NCI-H1048 (cell line): ENCODE measurements around the gene CSNK1D.
A peak's percentile ranks its signal among the peaks of the same experiment; 100 is the strongest.
"Not testable (repeated sequence)": the region's sequence is repeated elsewhere in the genome, so short reads cannot be mapped to it uniquely, and the experiment has no call there.

Experiments
- DNase-seq: peaks from one replicate; lab custom pipeline; 2025; lab: John Stamatoyannopoulos, UW

CSNK1D gene

DNA sequence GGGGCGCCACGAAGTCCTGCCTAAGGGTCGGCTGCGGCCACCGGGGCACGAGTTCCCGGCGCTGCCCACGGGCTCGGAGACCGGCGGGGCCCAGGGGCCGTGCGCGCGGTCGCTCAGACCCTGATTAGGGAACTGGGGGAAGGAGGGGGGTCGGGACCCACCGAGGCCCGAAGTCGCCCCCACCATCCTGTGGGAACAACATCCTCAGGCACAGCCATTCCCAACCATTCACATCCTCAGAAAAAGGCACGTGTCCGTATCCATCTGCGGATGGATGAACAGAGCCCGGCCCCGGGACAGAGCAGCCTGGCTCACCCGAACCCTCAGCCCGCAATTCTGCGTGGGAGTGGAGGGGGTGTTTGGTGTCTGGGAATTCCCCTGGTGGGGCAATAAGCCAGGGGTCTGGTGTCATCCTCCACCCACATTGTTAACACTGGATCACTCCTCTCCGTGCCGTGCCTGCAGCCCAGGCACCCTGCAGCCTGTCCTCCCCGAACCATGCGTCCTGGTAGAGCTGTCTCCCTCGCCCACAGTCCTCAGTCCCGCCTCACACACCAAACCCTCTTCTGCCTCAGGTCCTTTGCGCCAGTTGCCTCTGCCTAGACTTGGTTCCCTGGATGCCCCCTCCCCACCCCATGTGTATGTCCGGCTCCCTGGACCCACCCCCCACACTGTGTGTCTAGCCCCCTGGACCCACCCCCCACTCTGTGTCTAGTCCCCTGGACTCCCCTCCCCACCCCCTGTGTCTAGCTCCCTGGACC lies 60.1 kb downstream of the CSNK1D start:
- no peak for DNase-seq

DNA sequence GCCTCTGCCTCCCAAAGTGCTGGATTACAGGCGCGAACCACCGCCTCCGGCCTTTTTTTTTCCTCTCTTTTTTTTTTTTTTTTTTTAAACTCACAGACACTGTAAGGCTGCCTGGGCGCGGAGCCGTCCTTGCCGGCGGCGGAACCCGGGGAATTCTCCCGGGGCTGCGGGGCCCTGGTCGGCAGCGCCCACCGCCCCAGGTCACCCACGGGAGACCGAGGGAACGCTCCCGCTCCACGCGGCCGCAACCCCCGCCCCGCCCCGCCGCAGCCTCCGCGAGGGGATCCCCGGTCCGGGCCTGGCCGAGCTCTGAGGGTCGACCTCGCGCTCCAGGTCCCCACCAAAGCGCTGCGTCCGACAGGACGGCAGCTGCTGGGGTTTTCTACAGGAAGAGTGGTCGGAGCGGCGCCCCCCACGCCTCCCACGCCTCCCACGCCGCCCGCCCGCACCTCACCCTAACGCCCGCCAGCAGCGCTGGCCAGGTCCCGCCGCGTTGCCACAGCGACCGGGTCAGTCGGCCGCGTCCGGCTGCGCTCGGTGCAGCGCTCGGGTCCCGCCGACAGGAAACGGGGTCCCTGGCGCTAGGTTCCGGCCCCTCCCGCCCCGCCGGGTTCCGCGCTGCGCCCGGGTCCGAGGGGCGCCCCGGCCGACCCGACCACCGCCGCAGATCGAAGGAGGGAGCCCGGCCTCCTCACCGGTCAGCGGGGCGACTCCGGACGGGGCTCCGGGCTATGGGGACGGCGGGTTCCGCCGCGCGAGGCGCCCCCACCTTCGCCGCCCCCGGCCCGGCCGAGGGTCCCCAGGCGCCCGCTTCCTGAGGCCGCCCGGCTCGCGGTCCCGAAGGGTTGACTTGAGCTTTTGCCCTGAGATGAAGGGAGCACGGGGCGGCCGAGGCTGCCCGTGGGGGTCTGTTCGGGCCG lies 60.9 kb downstream of the CSNK1D start, which contains the start of gene CCDC57:
Gene CCDC57 (minus strand): TSS at position 512 of the 920 bp plus-strand sequence. CDS start 10,898 bp downstream, outside the sequence.
- DNase-seq = peak; percentile 23

DNA sequence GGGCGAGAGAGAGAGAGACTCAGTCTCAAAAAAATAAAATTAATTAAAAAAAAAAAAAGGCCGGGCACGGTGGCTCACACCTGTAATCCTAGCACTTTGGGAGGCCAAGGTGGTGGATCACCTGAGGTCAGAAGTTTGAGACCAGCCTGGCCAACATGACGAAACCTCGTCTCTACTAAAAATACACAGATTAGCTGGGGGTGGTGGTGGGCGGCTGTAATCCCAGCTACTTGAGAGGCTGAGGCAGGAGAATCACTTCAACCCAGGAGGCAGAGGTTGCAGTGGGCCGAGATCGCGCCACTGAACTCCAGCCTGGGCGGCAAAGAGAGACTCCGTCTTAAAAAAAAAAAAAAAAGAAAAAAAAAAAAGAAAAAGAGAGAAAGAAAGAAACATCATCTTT lies 62.8 kb downstream of the CSNK1D start:
- DNase-seq = not testable (repeated sequence)

DNA sequence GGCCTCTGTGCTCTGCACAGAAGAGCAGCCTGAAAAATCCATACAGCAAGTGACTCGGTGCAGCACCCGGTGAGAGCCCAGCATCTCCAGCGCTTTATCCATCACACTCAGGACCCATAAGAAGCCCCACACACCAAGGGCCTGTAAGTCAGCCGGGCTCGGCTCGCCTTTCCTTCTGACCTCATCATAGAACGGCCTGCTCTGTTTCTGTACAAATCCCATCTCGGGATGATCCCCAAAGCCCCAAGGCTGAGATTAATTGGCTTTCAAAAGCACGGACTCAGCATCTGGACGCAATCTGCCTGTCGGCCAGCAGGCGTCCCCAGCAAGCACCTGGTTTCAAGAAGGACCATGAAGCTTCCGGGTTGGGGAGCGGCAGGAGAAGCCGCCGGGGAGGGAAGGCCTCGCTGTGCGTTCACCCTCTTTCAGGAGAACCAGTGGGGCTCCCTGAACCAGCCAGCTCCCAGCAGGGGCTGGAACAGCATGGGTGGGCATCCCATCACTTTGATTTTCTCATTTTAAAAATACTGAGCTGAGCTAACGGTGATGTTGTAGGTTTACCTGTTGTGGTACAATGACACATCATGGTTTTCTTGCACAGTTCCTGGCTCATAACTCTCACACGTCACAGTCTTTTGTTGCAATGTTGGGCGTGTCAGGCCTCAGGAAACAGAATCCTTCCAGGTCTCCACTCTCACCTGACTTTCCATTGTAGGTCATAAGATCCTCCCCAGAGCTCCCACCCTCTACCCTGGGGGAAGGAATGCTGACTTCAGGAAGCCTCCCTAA lies 67.6 kb downstream of the CSNK1D start:
- DNase-seq = peak; percentile 62

DNA sequence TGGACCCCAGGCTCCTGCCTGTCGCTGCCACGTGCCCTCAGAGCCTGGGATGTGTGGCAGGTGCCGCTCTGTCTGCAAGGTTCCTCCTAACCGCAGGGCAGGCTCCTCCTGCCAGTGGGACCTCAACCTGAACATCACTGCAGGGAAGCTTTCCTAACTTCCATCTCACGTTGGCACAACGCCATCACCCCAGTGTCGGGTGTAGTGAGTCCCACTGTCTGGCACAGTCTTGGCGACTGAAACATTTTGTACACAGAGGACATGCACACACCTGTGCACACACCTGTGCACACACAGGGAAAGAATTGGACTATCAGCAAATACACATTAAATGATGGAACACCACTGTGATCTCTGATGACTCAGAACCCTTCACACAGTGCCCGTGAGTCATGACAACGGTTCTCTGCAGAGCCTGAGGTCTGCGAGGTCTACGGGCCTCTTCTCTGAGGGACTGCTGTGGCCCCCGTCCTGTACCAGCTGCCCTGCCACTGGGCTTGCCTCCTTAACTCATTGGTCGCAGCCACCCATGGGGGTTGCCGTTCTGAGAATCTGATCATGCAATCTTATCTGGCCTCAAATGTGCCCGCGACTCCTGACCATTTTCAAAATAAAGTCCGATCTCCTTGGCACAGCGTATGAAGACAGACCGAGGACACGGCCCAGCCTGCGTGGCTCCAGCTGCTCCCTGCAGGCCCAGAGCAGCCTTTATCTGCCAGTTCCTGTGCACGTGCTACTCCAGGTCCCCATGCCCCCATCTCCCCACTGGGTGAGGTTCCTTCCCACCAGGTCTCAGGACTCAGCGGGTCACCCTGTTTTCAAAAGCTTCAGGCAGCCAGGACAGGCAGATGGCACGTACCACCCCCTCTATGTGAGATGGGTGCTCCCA lies 68.4 kb downstream of the CSNK1D start:
- no peak for DNase-seq

DNA sequence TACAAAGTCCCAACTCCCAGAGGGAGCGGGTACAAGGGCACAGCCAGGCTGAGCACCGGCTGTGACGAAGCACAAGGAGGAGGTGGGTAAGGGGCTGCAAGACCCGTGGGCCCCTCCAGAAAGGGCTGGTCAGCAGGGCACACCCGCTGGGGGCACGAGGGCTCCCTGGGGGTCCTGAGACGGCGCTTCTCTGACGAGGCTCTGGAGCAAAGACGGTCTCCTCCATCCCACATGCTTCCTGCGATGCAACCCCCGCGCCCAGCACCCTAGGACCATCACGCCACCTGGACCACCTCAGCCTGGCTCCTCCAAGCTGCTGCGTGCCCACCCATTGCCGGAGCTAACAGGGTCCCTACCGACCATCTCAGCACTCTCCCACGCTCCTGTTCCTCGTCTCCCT lies 69.6 kb downstream of the CSNK1D start:
- DNase-seq = no peak

DNA sequence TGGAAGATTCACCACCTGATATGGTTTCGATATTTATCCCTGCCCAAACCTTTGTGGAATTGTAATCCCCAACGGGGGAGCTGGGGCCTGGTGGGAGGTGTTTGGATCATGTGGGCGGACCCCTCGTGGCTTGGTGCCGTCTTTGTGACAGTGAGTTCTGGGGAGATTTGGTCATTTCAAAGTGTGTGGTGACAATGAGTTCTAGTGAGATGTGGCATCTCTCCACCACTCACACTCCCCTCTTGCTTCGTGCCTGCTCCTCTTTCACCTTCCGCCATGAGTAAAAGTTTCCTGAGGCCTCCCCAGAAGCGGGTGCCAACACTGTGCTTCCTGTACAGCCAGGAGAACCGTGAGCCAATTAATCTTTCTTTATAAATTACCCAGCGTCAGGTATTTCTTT lies 70.5 kb downstream of the CSNK1D start:
- DNase-seq = no peak

DNA sequence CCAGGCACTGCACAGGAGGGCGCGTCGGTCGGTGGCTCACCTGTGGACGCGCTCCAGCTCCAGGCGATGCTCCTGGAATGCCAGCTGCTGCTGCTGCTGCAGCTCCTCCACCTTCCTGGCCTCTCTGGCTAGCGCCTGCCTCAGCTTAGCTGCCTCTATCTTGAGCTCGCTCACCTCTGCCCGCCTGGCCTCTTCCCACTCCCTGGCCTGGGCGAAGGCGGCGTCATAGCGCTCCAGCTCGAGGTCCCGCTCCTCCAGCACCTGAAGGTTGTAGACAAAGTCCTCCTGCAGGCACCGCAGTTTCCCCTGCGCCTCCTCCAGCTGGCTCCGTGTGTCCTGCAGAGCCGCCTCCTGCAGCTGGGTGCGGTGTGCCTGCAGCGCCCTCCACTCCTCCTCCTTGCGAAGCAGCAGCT lies 72.0 kb downstream of the CSNK1D start:
- no peak for DNase-seq

DNA sequence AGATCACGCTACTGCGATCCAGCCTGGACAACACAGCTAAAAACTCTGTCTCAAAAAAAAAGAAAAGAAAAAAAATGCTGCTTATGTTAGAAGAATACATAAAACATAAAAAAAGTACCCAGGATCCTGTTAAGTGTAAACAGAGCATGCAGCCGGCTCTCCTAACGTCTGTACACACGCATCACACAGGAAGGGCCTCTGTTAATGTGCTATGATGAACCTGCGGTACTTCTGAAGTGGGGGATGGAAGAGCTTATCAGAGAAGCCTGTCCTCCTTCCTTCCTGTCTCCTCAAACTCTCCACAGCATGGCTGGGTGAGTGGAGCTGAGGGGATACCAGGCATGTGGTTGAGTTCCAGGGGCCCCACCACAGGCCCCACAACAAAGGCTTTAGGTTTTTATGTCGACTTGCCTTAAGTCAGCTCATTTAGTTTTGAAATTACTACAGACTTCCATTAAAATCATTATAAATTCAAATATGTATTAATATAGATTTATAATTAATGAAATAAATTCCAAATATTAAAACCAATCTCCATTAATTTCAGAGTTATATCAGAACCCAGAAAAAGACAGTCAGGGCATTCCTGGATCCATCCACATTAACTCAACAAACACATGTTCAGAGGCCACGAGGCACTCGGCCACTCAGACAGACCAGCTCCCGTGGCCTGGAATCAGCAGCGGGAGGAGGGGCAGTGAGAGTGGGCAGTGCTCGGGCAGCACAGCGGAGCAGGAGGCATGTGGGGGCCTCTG lies 72.6 kb downstream of the CSNK1D start:
- DNase-seq = no peak

DNA sequence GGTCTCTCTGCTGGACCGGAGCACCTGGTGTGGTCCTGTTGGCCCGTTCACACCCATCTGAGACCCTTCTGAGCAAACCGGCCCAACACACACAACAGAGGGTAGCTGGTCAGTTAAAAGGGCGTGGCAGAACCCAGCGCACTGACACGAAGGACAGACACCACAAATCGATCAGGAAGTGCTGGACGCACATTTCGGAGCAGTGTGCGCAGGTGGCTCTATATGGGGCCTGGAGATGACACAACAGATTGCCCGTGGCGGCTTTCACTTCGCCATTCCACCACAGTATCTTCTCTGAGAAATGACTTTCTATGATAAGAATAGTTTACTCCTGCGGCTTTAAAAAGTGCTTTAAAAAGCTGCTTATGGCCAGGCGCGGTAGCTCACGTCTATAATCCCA lies 73.4 kb downstream of the CSNK1D start:
- DNase-seq = no peak

DNA sequence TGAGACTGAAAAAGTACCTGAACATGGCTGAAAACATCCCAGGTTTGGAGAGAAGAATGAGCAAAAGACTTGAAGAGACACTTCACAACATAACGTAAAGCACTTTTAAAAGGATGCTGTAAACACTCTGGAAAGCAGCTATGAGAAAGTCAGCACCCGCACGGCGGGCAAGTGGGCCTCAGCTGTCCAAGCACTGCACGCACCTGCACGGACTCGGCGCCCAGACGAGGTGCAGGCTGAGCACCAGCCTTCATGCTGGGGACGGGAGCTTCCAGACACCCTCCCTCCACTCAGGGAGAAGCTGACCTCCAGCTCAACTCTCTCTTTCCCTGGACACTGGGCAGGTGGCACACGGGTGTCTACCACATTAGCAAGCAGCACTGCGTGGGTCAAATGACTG lies 74.0 kb downstream of the CSNK1D start:
- no peak for DNase-seq

DNA sequence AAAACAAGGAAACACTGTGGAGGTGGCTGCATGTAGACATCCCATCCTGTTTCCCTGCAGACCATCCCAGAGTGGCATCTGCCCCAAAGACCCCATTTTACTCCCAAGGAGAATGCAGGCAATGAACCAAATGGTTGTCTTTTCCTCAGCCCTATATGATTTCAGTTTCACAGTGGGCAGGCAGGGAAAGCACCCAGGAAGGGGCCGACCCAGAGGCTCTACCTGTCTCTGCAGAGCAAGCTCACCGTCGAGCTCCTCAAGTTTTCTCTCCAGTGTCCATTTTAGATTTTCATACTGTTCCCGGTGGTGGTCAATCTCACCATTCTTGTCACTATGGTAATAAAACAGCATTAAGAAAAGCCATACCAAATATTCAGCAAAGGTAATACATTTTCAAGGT lies 75.4 kb downstream of the CSNK1D start:
- DNase-seq = no peak

DNA sequence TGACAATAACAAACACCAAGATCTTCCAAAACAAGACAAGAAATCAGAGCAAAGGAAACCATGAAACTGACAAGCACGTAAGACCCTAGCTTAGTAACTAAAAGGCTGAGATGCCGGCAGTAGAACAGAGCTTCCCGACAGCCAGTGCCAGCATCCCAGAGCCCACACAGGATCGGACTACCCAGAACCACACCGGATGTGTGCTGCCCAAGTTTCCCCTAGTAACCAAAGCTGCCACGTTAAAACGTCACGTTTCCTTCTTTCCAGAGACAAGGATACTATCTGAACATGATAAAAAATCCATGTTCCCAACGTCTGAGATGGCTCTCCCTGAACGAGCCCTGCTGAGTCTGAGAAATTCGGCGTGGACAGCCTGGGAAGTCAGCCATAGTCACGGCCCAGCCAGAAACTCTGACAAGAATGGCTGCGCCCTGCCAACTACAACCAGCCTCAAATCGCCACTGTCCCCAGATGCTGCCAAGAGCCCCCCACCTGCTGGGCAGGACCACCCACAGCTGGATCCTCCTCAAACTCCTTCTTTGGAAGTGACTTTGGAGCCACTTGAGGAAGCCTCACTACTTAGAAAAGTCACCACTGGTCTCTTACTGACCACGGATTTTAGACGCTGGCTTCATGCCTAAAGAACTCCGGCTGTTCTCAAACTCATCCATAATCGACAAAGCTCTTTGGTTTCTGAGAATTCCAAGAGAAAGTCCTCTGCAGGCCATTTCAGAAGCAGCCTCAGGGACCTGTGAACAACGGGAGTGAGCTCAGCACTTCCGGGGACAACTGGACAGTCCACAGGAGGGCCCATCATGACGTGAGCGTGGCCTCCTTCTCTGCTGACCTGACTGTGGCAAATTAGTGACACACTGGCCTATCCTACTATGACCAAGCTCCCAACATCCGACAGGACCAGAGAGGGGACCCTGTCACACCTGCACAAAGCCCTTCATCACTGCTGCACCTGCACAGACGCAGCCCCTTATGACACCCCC lies 77.5 kb downstream of the CSNK1D start:
- DNase-seq = no peak

DNA sequence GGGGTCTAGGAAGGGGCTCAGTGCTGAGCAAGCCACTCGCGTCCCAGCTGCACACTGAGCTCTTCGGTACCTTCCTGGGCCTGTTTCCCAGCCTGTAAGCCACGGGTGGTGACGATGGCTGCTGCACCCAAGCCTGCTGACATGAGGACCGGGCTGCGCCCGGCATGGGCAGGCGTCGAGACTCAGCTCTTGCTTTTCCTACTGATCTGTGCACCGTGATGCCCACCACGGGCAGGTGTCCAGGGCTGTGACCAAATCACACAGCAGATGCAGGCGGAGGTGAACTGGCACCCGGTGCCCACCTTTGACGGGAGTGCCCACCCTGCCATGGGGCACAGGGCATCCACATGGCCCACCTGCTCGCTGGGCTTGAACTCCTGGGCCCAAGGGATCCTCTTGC lies 78.7 kb downstream of the CSNK1D start:
- no peak for DNase-seq

DNA sequence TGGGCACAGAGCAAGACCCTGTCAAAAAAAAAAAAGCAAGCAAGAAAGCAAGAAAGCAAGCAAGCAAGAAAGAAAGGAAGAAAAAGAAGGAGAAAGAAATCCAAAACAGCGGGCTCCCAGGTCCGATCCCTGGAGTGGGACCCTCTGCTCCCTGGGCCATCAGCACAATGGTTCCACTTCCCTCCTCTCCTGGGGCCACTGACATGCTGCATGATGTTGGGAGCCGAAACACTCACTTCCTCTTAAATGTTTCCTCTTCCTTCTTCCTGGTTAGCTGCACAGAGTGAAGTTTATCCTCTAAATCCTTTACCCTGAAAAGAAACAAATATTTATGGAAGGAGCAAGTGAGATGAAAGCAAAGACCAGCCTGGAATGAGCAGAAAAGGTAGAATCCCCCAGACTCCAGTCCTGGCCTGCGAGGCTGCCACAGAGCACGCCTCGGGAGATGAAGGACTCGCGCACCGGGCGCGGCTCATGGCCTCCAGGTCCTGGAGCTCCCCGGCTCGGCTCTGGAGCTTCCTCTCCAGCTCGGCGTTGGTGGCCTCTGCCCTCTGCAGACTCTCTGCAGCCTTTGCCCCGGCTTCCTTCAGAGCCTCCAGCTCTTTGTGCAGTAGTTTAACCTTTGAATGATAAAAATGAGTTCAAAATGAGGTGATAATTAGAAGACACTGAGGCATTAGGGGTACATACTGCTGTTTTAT lies 79.8 kb downstream of the CSNK1D start:
- no peak for DNase-seq

DNA sequence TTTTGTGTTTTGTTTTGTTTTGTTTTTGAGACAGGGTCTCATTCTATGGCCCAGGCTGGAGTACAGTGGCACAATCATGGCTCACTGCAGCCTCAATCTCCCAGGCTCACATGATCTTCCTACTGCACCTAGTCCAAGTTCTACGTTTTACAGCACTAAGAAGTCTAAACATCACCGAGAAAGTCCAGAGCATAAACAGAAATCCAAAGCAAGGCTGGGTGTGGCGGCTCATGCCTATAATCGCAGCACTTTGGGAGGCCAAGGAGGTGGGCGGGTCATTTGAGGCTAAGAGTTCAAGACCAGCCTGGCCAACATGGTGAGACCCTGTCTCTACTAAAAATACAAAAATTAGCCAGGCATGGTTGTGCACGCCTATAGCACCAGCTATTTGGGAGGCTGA lies 80.5 kb downstream of the CSNK1D start:
- not testable (repeated sequence) for DNase-seq
